ENCODE measurements around the gene CLEC4C. TPM values are rescaled to one million over a fixed set of nuclear protein-coding genes. Genes with fewer than 3 reads are reported as not detected.

CLEC4C gene
- total and polyA plus RNA-seq, 5 donors = not detected

GRCh38 chr12:7723926-7724325 is 23.2 kb downstream of the CLEC4C start:
- H3K9me3 ChIP-seq (ENCODE audit: control insufficient read depth, low read length) = no peaks in the 10 kb centered on the region
- no peaks in the 10 kb centered on the region for H3K27me3 ChIP-seq (ENCODE audit: control insufficient read depth, insufficient read depth)
- H3K4me3 ChIP-seq (ENCODE audit: low read length) = no peak overlapping the region
- 53% methylated on average over 3 of the region's 3 CpGs for WGBS
- no peaks in the 10 kb centered on the region for H3K4me1 ChIP-seq (ENCODE audit: control insufficient read depth, insufficient read depth, low read length)
- intact Hi-C loops (cut with DNase I) = no loop called here
- DNase-seq (no peak), ATAC-seq (no peak)
- no peak overlapping the region for H3K27ac ChIP-seq (ENCODE audit: low read length)

- no peak overlapping the region for H3K4me3 ChIP-seq (ENCODE audit: low read length)
- 62% methylated on average over 15 of the region's 15 CpGs for WGBS
- no peak overlapping the region for H3K27ac ChIP-seq (ENCODE audit: low read length)
- DNase-seq = no peak
- no peak for ATAC-seq
- no peaks in the 10 kb centered on the region for H3K27me3 ChIP-seq (ENCODE audit: control insufficient read depth, insufficient read depth)
- intact Hi-C loops (cut with DNase I) = no loop called here
- H3K9me3 ChIP-seq (ENCODE audit: control insufficient read depth, low read length) = no peaks in the 10 kb centered on the region
- no peaks in the 10 kb centered on the region for H3K4me1 ChIP-seq (ENCODE audit: control insufficient read depth, insufficient read depth, low read length)
Observed at GRCh38 chr12:7719946-7720730, 27.0 kb downstream of the CLEC4C start.

GRCh38 chr12:7716381-7716780 is 30.8 kb downstream of the CLEC4C start:
- no peak overlapping the region for H3K4me3 ChIP-seq (ENCODE audit: low read length)
- intact Hi-C loops (cut with DNase I) = no loop called here
- peak in 1 of 2 donors; percentile 56 for ATAC-seq
- no peaks in the 10 kb centered on the region for H3K27me3 ChIP-seq (ENCODE audit: control insufficient read depth, insufficient read depth)
- WGBS = 13% methylated on average over 5 of the region's 5 CpGs
- H3K9me3 ChIP-seq (ENCODE audit: control insufficient read depth, low read length) = no peaks in the 10 kb centered on the region
- no peak overlapping the region for H3K27ac ChIP-seq (ENCODE audit: low read length)
- no peaks in the 10 kb centered on the region for H3K4me1 ChIP-seq (ENCODE audit: control insufficient read depth, insufficient read depth, low read length)
- no peak for DNase-seq

- intact Hi-C loops (cut with DNase I) = no loop called here
- ATAC-seq (no peak), DNase-seq (no peak)
- H3K9me3 ChIP-seq (ENCODE audit: control insufficient read depth, low read length) = no peaks in the 10 kb centered on the region
- no peak overlapping the region for H3K27ac ChIP-seq (ENCODE audit: low read length)
- H3K4me3 ChIP-seq (ENCODE audit: low read length) = no peak overlapping the region
- no peaks in the 10 kb centered on the region for H3K4me1 ChIP-seq (ENCODE audit: control insufficient read depth, insufficient read depth, low read length)
- WGBS = 92% methylated on average over 28 of the region's 28 CpGs
- no peaks in the 10 kb centered on the region for H3K27me3 ChIP-seq (ENCODE audit: control insufficient read depth, insufficient read depth)
Observed at GRCh38 chr12:7712841-7713442, 34.2 kb downstream of the CLEC4C start.

GRCh38 chr12:7711133-7711532 is 36.0 kb downstream of the CLEC4C start, which contains the start of gene DPPA3:
Gene DPPA3 (plus strand): TSS chr12:7711433. CDS start chr12:7711571, 138 bp downstream.
- 76% methylated on average over 7 of the region's 7 CpGs for WGBS
- intact Hi-C loops (cut with DNase I) = no loop called here
- no peak within 1 kb of the TSS for H3K27ac ChIP-seq (ENCODE audit: low read length)

GRCh38 chr12:7709969-7710675 is 37.1 kb downstream of the CLEC4C start:
- DNase-seq = no peak
- Histone ChIP-seq H3K9me3 (ENCODE audit: control insufficient read depth, low read length) (no peaks in the 10 kb centered on the region), H3K4me1 (ENCODE audit: control insufficient read depth, insufficient read depth, low read length) (no peaks in the 10 kb centered on the region), H3K4me3 (ENCODE audit: low read length) (no peak overlapping the region), H3K27ac (ENCODE audit: low read length) (no peak overlapping the region), H3K27me3 (ENCODE audit: control insufficient read depth, insufficient read depth) (no peaks in the 10 kb centered on the region)
- ATAC-seq = no peak
- intact Hi-C loops (cut with DNase I) = no loop called here
- 61% methylated on average over 8 of the region's 8 CpGs for WGBS

More at GRCh38 chr12:7711133-7711532, 36.0 kb downstream of the CLEC4C start, which contains the start of gene DPPA3:
- Histone ChIP-seq H3K27me3 (ENCODE audit: control insufficient read depth, insufficient read depth) (no peaks in the 10 kb centered on the region), H3K9me3 (ENCODE audit: control insufficient read depth, low read length) (no peaks in the 10 kb centered on the region), H3K4me3 (ENCODE audit: low read length) (no peak within 1 kb of the TSS), H3K4me1 (ENCODE audit: control insufficient read depth, insufficient read depth, low read length) (no peaks in the 10 kb centered on the region)
- DNase-seq (no peak), ATAC-seq (no peak)

- DNase-seq (no peak), ATAC-seq (no peak)
- no peak overlapping the region for H3K4me3 ChIP-seq (ENCODE audit: low read length)
- H3K27me3 ChIP-seq (ENCODE audit: control insufficient read depth, insufficient read depth) = no peaks in the 10 kb centered on the region
- no peaks in the 10 kb centered on the region for H3K4me1 ChIP-seq (ENCODE audit: control insufficient read depth, insufficient read depth, low read length)
- 89% methylated on average over 29 of the region's 29 CpGs for WGBS
- H3K27ac ChIP-seq (ENCODE audit: low read length) = no peak overlapping the region
- intact Hi-C loops (cut with DNase I) = no loop called here
- no peaks in the 10 kb centered on the region for H3K9me3 ChIP-seq (ENCODE audit: control insufficient read depth, low read length)
Observed at GRCh38 chr12:7705846-7706245, 41.3 kb downstream of the CLEC4C start.

GRCh38 chr12:7695566-7696197 is 51.5 kb downstream of the CLEC4C start, which contains the start of gene GDF3:
Gene GDF3 (minus strand): TSS chr12:7695775. CDS start chr12:7695728, 47 bp downstream.
- peak; percentile 29 to 49 (median 47) for DNase-seq
- peak; percentile 65 to 90 for ATAC-seq
- Histone ChIP-seq H3K4me1 (ENCODE audit: control insufficient read depth, insufficient read depth, low read length) (no peaks in the 10 kb centered on the region), H3K9me3 (ENCODE audit: control insufficient read depth, low read length) (no peaks in the 10 kb centered on the region), H3K27ac (ENCODE audit: low read length) (no peak within 1 kb of the TSS), H3K27me3 (ENCODE audit: control insufficient read depth, insufficient read depth) (no peaks in the 10 kb centered on the region), H3K4me3 (ENCODE audit: low read length) (no peak within 1 kb of the TSS)
- WGBS = 33% methylated on average over 7 of the region's 7 CpGs
- intact Hi-C loops (cut with DNase I) = no loop called here

- DNase-seq (no peak), ATAC-seq (peak; percentile 22 to 73)
- Histone ChIP-seq H3K27me3 (ENCODE audit: control insufficient read depth, insufficient read depth) (no peaks in the 10 kb centered on the region), H3K4me1 (ENCODE audit: control insufficient read depth, insufficient read depth, low read length) (no peaks in the 10 kb centered on the region), H3K27ac (ENCODE audit: low read length) (no peak overlapping the region), H3K9me3 (ENCODE audit: control insufficient read depth, low read length) (no peaks in the 10 kb centered on the region), H3K4me3 (ENCODE audit: low read length) (no peak overlapping the region)
- WGBS = 18% methylated on average over 10 of the region's 10 CpGs
- intact Hi-C loops (cut with DNase I) = no loop called here
Observed at GRCh38 chr12:7695237-7695560, 52.0 kb downstream of the CLEC4C start.

- intact Hi-C loops (cut with DNase I) = no loop called here
- H3K27ac ChIP-seq (ENCODE audit: low read length) = no peak overlapping the region
- no peaks in the 10 kb centered on the region for H3K4me1 ChIP-seq (ENCODE audit: control insufficient read depth, insufficient read depth, low read length)
- DNase-seq = no peak
- 63% methylated on average over 3 of the region's 3 CpGs for WGBS
- ATAC-seq = peak in 1 of 2 donors; percentile 38
- H3K4me3 ChIP-seq (ENCODE audit: low read length) = no peak overlapping the region
- H3K27me3 ChIP-seq (ENCODE audit: control insufficient read depth, insufficient read depth) = no peaks in the 10 kb centered on the region
- no peaks in the 10 kb centered on the region for H3K9me3 ChIP-seq (ENCODE audit: control insufficient read depth, low read length)
Observed at GRCh38 chr12:7694556-7695236, 52.5 kb downstream of the CLEC4C start.

All from right cardiac atrium (tissue), 5 donors.